Type B pancreatic cell (in vitro differentiated cells): ENCODE data around the gene FBN1. TPM values are rescaled to one million over a fixed set of nuclear protein-coding genes. Genes with fewer than 3 reads are reported as not detected.

Experiments used
- DNase-seq: peaks from one replicate; pipeline ENCODE4 v3.0.0; 2021; ENCODE audit warnings: mixed read lengths; ENCODE audit not compliant: unreplicated experiment; ENCODE audit errors: extremely low spot score
- H3K27ac Mint-ChIP-seq: 2 replicates; pipeline ENCODE4 v1.8.0; 2021; ENCODE audit warnings: mild to moderate bottlenecking, mixed read lengths
- H3K27me3 Mint-ChIP-seq: 2 replicates; pipeline ENCODE4 v1.8.0; 2021; ENCODE audit warnings: mixed read lengths
- H3K36me3 Mint-ChIP-seq: 2 replicates; pipeline ENCODE4 v1.8.0; 2021; ENCODE audit warnings: mixed read lengths
- H3K4me1 Mint-ChIP-seq: one replicate; pipeline ENCODE4 v1.8.0; 2021; ENCODE audit warnings: mixed read lengths; ENCODE audit not compliant: unreplicated experiment
- H3K4me3 Mint-ChIP-seq: 2 replicates; pipeline ENCODE4 v1.8.0; 2021; ENCODE audit warnings: mild to moderate bottlenecking, mixed read lengths
- H3K9me3 Mint-ChIP-seq: 2 replicates; pipeline ENCODE4 v1.8.0; 2021; ENCODE audit warnings: mixed read lengths
- total RNA-seq: library from RNA; stranded (reverse); gene quantifications from 2 replicates; pipeline ENCODE4 v1.2.1, GENCODE V29; 2021; ENCODE audit warnings: low replicate concordance
- TF ChIP-seq, protein P1 (sequence below): fragments of 200-600 bp; sonication (generic); conservative IDR thresholded peaks from 2 replicates; pipeline ENCODE4 v1.5.0; 2021; ENCODE audit warnings: antibody characterized with exemption, mild to moderate bottlenecking

FBN1 gene
- total RNA-seq, 1 donor from 2014 or later, result 58.4 TPM

DNA sequence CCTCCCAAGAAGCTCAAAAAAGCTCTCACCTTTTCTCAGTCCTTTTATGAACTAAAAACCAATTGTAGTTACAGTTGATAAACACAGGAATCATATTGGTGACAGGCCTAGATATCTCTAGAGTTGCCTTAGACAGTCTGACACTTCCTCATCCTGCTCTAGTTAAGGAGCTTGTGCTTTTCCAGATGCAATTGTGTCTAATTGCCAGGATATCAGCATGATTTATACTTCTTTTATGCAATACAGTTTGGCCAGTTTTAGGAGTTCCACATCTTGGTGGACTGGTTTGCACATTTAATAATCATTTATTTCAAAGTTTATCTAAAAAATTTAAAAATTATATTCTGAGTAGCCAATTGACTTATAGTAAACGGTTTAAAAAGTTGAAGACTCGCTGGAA is 218.6 kb downstream of the FBN1 start:
- TF ChIP-seq, protein P1, sequence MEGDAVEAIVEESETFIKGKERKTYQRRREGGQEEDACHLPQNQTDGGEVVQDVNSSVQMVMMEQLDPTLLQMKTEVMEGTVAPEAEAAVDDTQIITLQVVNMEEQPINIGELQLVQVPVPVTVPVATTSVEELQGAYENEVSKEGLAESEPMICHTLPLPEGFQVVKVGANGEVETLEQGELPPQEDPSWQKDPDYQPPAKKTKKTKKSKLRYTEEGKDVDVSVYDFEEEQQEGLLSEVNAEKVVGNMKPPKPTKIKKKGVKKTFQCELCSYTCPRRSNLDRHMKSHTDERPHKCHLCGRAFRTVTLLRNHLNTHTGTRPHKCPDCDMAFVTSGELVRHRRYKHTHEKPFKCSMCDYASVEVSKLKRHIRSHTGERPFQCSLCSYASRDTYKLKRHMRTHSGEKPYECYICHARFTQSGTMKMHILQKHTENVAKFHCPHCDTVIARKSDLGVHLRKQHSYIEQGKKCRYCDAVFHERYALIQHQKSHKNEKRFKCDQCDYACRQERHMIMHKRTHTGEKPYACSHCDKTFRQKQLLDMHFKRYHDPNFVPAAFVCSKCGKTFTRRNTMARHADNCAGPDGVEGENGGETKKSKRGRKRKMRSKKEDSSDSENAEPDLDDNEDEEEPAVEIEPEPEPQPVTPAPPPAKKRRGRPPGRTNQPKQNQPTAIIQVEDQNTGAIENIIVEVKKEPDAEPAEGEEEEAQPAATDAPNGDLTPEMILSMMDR, result no peak
- H3K27ac Mint-ChIP-seq, result no peak overlapping the region
- H3K36me3 Mint-ChIP-seq, result peaks cover 25% of the 10 kb centered on the region
- DNase-seq, result no peak
- peaks cover 14% of the 10 kb centered on the region for H3K4me1 Mint-ChIP-seq
- no peaks in the 10 kb centered on the region for H3K9me3 Mint-ChIP-seq
- H3K4me3 Mint-ChIP-seq, result no peak overlapping the region
- H3K27me3 Mint-ChIP-seq, result no peaks in the 10 kb centered on the region

- H3K36me3 Mint-ChIP-seq, result peaks cover 28% of the 10 kb centered on the region
- no peak overlapping the region for H3K4me3 Mint-ChIP-seq
- H3K27ac Mint-ChIP-seq, result no peak overlapping the region
- no peaks in the 10 kb centered on the region for H3K27me3 Mint-ChIP-seq
- H3K9me3 Mint-ChIP-seq, result no peaks in the 10 kb centered on the region
- H3K4me1 Mint-ChIP-seq, result peaks cover 17% of the 10 kb centered on the region
- TF ChIP-seq, protein P1, result no peak
- DNase-seq, result no peak
Measured at GRCh38 chr15:48426044-48426443, 219.5 kb downstream of the FBN1 start.

DNA sequence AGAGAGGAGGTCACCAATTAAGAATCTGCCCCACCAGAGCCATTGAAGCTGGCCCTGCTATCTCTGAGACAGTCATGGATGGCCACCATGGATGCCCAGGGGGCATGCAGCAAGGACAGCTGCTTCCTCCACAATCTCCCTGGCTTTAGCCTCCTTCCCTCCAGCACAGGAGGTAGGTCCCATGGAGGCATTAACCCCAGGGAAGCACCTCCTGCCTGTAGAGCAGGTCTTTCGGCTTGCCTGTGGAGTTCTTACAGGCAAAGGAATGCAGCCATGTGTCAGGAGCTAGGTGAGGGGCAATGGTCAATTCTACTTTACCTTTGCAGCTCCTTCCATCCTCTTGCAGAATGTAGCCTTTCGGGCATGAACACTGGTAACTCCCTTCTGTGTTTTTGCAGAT is 220.5 kb downstream of the FBN1 start:
- Mint-ChIP-seq H3K9me3 (no peaks in the 10 kb centered on the region), H3K4me1 (peaks cover 17% of the 10 kb centered on the region), H3K27ac (no peak overlapping the region), H3K4me3 (no peak overlapping the region), H3K27me3 (no peaks in the 10 kb centered on the region), H3K36me3 (peaks cover 28% of the 10 kb centered on the region)
- no peak for DNase-seq
- TF ChIP-seq, protein P1, result no peak

DNA sequence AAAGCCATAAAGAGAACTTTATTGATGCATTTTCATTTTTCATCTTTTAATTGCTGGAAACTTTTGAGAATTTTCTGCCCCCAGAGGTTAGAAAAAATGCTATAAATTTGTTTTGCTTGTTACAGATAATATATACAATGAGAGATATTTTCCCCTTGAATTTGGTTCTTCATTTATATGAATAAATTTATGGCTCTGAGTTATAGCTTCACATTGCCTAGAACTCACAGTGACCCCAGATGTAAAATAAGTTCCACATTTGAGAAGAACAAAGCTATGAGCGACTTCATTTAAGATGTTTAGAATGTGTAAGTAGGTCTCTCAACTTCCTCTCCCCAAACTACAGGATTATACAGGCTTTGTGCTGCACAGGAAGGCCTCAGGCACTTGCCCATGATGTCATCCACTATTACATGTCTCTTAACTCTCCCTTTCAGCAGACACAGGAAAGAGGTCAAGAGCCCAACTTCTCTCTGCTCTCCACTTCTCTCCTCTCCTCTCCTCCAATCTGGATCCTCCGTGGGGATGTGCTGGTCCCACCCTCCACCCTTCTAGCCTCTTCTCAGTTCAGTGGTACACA is 221.5 kb downstream of the FBN1 start:
- Mint-ChIP-seq H3K27me3 (no peaks in the 10 kb centered on the region), H3K9me3 (no peaks in the 10 kb centered on the region), H3K27ac (no peak overlapping the region), H3K4me3 (no peak overlapping the region), H3K4me1 (peaks cover 17% of the 10 kb centered on the region), H3K36me3 (peaks cover 28% of the 10 kb centered on the region)
- TF ChIP-seq, protein P1, result no peak
- no peak for DNase-seq

- no peak for DNase-seq
- no peaks in the 10 kb centered on the region for H3K9me3 Mint-ChIP-seq
- H3K36me3 Mint-ChIP-seq, result peaks cover 28% of the 10 kb centered on the region
- no peaks in the 10 kb centered on the region for H3K27me3 Mint-ChIP-seq
- peaks cover 20% of the 10 kb centered on the region for H3K4me1 Mint-ChIP-seq
- no peak overlapping the region for H3K27ac Mint-ChIP-seq
- H3K4me3 Mint-ChIP-seq, result no peak overlapping the region
- TF ChIP-seq, protein P1, result no peak
Measured at GRCh38 chr15:48423342-48423741, 222.2 kb downstream of the FBN1 start.

- peaks cover 24% of the 10 kb centered on the region for H3K36me3 Mint-ChIP-seq
- H3K27ac Mint-ChIP-seq, result no peak overlapping the region
- no peak overlapping the region for H3K4me3 Mint-ChIP-seq
- H3K27me3 Mint-ChIP-seq, result no peaks in the 10 kb centered on the region
- H3K9me3 Mint-ChIP-seq, result no peaks in the 10 kb centered on the region
- H3K4me1 Mint-ChIP-seq, result peaks cover 25% of the 10 kb centered on the region
- TF ChIP-seq, protein P1, result no peak
- DNase-seq, result no peak
Measured at GRCh38 chr15:48422401-48422800, 223.1 kb downstream of the FBN1 start.
